HepG2 (cell line): ENCODE results near the gene MORF4L1. TPM values are rescaled to one million over a fixed set of nuclear protein-coding genes. Genes with fewer than 3 reads are reported as not detected.
A peak's percentile ranks its signal among the peaks of the same experiment; 100 is the strongest.

ENCODE experiments used
- BCLAF1 ChIP-seq: fragments of 450-650 bp; IDR thresholded peaks from 2 replicates; pipeline ENCODE4 v1.6.1; 2017; ENCODE audit warnings: mild to moderate bottlenecking
- CENPX ChIP-seq: sonication (generic); formaldehyde crosslinking; IDR thresholded peaks from 2 replicates; pipeline ENCODE4 v1.9.0; 2021; ENCODE audit warnings: mild to moderate bottlenecking, missing genetic modification reagents, moderate library complexity
- CHCHD3 ChIP-seq: sonication (generic); formaldehyde crosslinking; IDR thresholded peaks from 2 replicates; pipeline ENCODE4 v1.8.0; 2022; ENCODE audit warnings: mild to moderate bottlenecking, missing genetic modification reagents, moderate library complexity
- ESRRA ChIP-seq: sonication (generic); formaldehyde crosslinking; IDR thresholded peaks from 2 replicates; pipeline ENCODE4 v1.5.1; 2020; ENCODE audit warnings: mild to moderate bottlenecking, low read depth, missing genetic modification reagents
- FOXK1 ChIP-seq: sonication (generic); formaldehyde crosslinking; IDR thresholded peaks from 2 replicates; pipeline ENCODE4 v1.4.0; 2020; ENCODE audit warnings: low read depth, missing genetic modification reagents, borderline replicate concordance
- FOXK2 ChIP-seq: fragments of 450-650 bp; IDR thresholded peaks from 2 replicates; pipeline ENCODE4 v1.6.1; 2016
- FOXO1 ChIP-seq: sonication (generic); formaldehyde crosslinking; IDR thresholded peaks from 2 replicates; pipeline ENCODE4 v1.4.0; 2020; ENCODE audit warnings: missing genetic modification reagents
- GPN1 ChIP-seq: sonication (generic); formaldehyde crosslinking; IDR thresholded peaks from 2 replicates; pipeline ENCODE4 v1.5.1; 2020; ENCODE audit warnings: missing genetic modification reagents, borderline replicate concordance
- IRX3 ChIP-seq: sonication (generic); formaldehyde crosslinking; IDR thresholded peaks from 2 replicates; pipeline ENCODE4 v1.8.1; 2023; ENCODE audit warnings: mild to moderate bottlenecking, low read depth, missing genetic modification reagents, borderline replicate concordance
- JUN ChIP-seq: sonication (generic); formaldehyde crosslinking; IDR thresholded peaks from 2 replicates; pipeline ENCODE4 v1.4.0; 2020; ENCODE audit warnings: mild to moderate bottlenecking, missing genetic modification reagents
- NR2F1 ChIP-seq, 2 experiments: fragments of 450-650 bp in 1 of 2; formaldehyde crosslinking in 1 of 2; IDR thresholded peaks; 2 replicates each; pipeline versions ENCODE4 v1.5.0 to v1.6.1; 2016 to 2020; ENCODE audit warnings: mild to moderate bottlenecking in 1 of 2, missing compliant biosample characterization in 1 of 2, missing genetic modification reagents in 1 of 2, moderate library complexity in 1 of 2
- NR2F2 ChIP-seq: IDR thresholded peaks from 2 replicates; pipeline ENCODE4 v1.6.1; 2012; ENCODE audit warnings: low read depth, inconsistent platforms, borderline replicate concordance
- NRL ChIP-seq: sonication (generic); formaldehyde crosslinking; IDR thresholded peaks from 2 replicates; pipeline ENCODE4 v1.5.0; 2020; ENCODE audit warnings: missing genetic modification reagents, mild to moderate bottlenecking, moderate library complexity, borderline replicate concordance
- PLRG1 ChIP-seq: fragments of 450-650 bp; conservative IDR thresholded peaks from 2 replicates; pipeline ENCODE4 v1.6.1; 2016
- PRMT3 ChIP-seq: sonication (generic); formaldehyde crosslinking; IDR thresholded peaks from 2 replicates; pipeline ENCODE4 v1.8.1; 2022; ENCODE audit warnings: low read depth, mild to moderate bottlenecking, moderate library complexity, missing genetic modification reagents, borderline replicate concordance
- RBM39 ChIP-seq: fragments of 200-400 bp; formaldehyde crosslinking; IDR thresholded peaks from one replicate; pipeline ENCODE4 v1.6.1; 2018; ENCODE audit warnings: antibody characterized with exemption, mild to moderate bottlenecking, low read depth, low read length; ENCODE audit not compliant: poor library complexity, severe bottlenecking
- RFX1 ChIP-seq: fragments of 450-650 bp; IDR thresholded peaks from 2 replicates; pipeline ENCODE4 v1.6.1; 2017
- RXRB ChIP-seq: IDR thresholded peaks from 2 replicates; pipeline ENCODE4 v1.6.1; 2016; ENCODE audit warnings: borderline replicate concordance, missing genetic modification reagents, missing compliant biosample characterization
- SMC3 ChIP-seq: IDR thresholded peaks from 2 replicates; pipeline ENCODE4 v1.6.1; 2011; ENCODE audit warnings: low read length, improper control_type of control experiment
- SPEN ChIP-seq: sonication (generic); formaldehyde crosslinking; IDR thresholded peaks from 2 replicates; pipeline ENCODE4 v1.5.1; 2020; ENCODE audit warnings: low read depth, mild to moderate bottlenecking, missing genetic modification reagents
- ZBTB34 ChIP-seq: sonication (generic); formaldehyde crosslinking; IDR thresholded peaks from 2 replicates; pipeline ENCODE4 v1.8.0; 2022; ENCODE audit warnings: mild to moderate bottlenecking, missing genetic modification reagents
- ZBTB46 ChIP-seq: sonication (generic); formaldehyde crosslinking; IDR thresholded peaks from 2 replicates; pipeline ENCODE4 v1.4.0; 2020; ENCODE audit warnings: mild to moderate bottlenecking, missing genetic modification reagents, borderline replicate concordance
- ZNF207 ChIP-seq: fragments of 450-650 bp; IDR thresholded peaks from 2 replicates; pipeline ENCODE4 v1.6.1; 2016; ENCODE audit warnings: antibody characterized with exemption, borderline replicate concordance
- ZNF720 ChIP-seq: sonication (generic); formaldehyde crosslinking; IDR thresholded peaks from 2 replicates; pipeline ENCODE4 v1.4.0; 2020; ENCODE audit warnings: missing genetic modification reagents
- ZNF772 ChIP-seq: sonication (generic); formaldehyde crosslinking; IDR thresholded peaks from 2 replicates; pipeline ENCODE4 v1.5.0; 2020; ENCODE audit warnings: mild to moderate bottlenecking, missing genetic modification reagents
- ZNF788 ChIP-seq: sonication (generic); formaldehyde crosslinking; IDR thresholded peaks from 2 replicates; pipeline ENCODE4 v1.5.0; 2020; ENCODE audit warnings: mild to moderate bottlenecking, missing genetic modification reagents, borderline replicate concordance
- polyA plus RNA-seq, 8 experiments: library from polyadenylated mRNA; depleted of rRNA in 3 of 8; stranded (reverse) in 7 of 8; unstranded in 1 of 8; fragments of >200 nt; fragmentation: Illumina TruSeq in 4 of 8; extraction: Trizol in 4 of 8; gene quantifications; 2 replicates each; pipeline versions ENCODE4 v1.2.1 to v1.2.3, GENCODE V29; 2011 to 2016; ENCODE audit warnings: low read depth in 4 of 8, missing spikeins in 1 of 8, mixed read lengths in 1 of 8; ENCODE audit not compliant: insufficient read depth in 1 of 8
- total RNA-seq, 5 experiments: library from RNA; depleted of rRNA; stranded (reverse); fragments of >200 nt; fragmentation: Illumina TruSeq; extraction: Trizol; gene quantifications; 2 replicates each; pipeline ENCODE4 v1.2.3, GENCODE V29; 2016; ENCODE audit warnings: low read depth in 1 of 5

MORF4L1 gene
- total and polyA plus RNA-seq, 2 of the 13 experiments (the other 11 are each of a cell fraction or from before 2014, with no cell fraction given), result 218 to 219 TPM

- TF ChIP-seq ZBTB46 (CRISPR knock-in tag) (no peak), SMC3 (no peak), NR2F2 (no peak), NR2F1 (CRISPR knock-in tag; IDR thresholded peaks at IDR 0.05) (no peak), FOXK1 (CRISPR knock-in tag) (peak; percentile 47; the same call in 1 of the 2 replicates), PLRG1 (no peak), FOXO1 (CRISPR knock-in tag) (peak; percentile 50; the same call in 1 of the 2 replicates), PRMT3 (CRISPR knock-in tag) (peak; percentile 85; the same call in 1 of the 2 replicates), RFX1 (no peak), RXRB (CRISPR knock-in tag) (no peak), NRL (CRISPR knock-in tag) (no peak), RBM39 (no peak), CENPX (CRISPR knock-in tag) (no peak), GPN1 (no peak), ZBTB34 (CRISPR knock-in tag) (peak; percentile 77), ZNF720 (no peak), ZNF207 (no peak), FOXK2 (no peak), ESRRA (CRISPR knock-in tag) (0 out of 2 replicates have a peak, but pooled peaks have one; percentile 45), SPEN (CRISPR knock-in tag) (peak; percentile 81), ZNF772 (CRISPR knock-in tag) (peak; percentile 65; the same call in 1 of the 2 replicates), ZNF788 (CRISPR knock-in tag) (peak; percentile 73; the same call in 1 of the 2 replicates), IRX3 (peak; percentile 89; the same call in 1 of the 2 replicates), JUN (CRISPR knock-in tag) (no peak), CHCHD3 (CRISPR knock-in tag) (no peak), BCLAF1 (no peak)
These were observed 72.1 kb downstream of the MORF4L1 start, which contains the start of gene CTSH (continued) for GRCh38 chr15:78944669-78945407.
